GM12801 (cell line): Measurements from ENCODE around the gene CDK1.

Source experiments
- TF ChIP-seq, protein P1 (sequence below): IDR thresholded peaks from one replicate; pipeline ENCODE4 v1.5.1; 2011; ENCODE audit warnings: control low read depth; ENCODE audit not compliant: insufficient read length; ENCODE audit errors: extremely low read depth

CDK1 gene

DNA sequence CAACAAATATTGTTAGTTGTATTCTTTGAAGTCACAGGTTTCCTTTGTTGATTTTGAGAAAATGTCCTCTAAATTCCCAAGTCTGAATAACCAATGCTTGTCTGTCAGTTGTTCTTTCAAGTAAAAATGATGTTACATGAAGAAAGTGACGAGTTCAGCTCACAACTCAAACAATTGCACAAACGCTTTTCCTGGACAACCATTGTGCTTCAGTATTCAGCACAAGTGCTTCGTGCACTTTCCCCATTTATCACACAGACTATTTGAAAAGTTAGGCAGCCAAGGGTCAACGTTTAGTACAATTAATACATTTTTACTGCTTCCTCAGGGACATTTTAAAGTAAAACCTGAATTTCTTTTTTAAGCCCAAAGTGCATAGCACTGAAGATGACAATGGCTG lies 44.5 kb downstream of the CDK1 start:
- TF ChIP-seq, protein P1, sequence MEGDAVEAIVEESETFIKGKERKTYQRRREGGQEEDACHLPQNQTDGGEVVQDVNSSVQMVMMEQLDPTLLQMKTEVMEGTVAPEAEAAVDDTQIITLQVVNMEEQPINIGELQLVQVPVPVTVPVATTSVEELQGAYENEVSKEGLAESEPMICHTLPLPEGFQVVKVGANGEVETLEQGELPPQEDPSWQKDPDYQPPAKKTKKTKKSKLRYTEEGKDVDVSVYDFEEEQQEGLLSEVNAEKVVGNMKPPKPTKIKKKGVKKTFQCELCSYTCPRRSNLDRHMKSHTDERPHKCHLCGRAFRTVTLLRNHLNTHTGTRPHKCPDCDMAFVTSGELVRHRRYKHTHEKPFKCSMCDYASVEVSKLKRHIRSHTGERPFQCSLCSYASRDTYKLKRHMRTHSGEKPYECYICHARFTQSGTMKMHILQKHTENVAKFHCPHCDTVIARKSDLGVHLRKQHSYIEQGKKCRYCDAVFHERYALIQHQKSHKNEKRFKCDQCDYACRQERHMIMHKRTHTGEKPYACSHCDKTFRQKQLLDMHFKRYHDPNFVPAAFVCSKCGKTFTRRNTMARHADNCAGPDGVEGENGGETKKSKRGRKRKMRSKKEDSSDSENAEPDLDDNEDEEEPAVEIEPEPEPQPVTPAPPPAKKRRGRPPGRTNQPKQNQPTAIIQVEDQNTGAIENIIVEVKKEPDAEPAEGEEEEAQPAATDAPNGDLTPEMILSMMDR: no peak

DNA sequence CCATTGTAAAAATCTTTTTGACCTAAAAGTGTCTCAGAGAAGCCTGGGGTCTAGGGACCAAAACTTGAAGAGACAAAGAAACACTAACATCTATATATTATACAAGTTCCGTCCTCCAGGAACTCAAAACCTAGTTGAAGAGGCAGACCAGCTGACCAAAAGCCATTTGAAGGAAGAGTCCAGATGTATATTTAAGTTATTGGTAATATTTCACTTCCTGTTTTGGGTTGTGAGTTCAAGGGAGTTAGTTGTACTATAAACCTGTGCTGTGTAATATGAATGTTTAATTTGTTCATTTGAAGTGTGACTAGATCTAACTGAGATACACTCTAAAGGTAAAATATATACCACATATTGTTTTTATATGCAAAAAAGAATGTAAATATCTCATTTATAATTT lies 45.0 kb downstream of the CDK1 start:
- TF ChIP-seq, protein P1: no peak

DNA sequence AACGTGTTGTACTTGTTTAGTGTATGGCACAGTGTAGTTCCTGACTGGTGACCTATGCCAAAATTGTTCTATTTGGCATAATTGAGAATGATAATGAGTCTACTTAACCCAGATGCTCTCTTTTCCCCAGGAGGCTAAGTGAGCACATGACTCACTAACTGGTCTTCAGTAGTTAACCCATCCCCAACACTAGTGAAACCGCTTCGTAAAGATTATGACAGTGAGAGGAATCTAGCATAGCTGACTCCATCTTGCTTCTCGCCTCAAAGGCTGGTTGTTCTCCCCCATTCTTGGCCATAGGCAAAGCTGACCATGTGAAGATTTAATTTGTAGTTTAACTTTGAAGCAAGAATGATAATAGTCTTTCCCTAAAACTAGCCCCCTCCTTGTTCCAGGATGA lies 47.2 kb downstream of the CDK1 start:
- TF ChIP-seq, protein P1: no peak

DNA sequence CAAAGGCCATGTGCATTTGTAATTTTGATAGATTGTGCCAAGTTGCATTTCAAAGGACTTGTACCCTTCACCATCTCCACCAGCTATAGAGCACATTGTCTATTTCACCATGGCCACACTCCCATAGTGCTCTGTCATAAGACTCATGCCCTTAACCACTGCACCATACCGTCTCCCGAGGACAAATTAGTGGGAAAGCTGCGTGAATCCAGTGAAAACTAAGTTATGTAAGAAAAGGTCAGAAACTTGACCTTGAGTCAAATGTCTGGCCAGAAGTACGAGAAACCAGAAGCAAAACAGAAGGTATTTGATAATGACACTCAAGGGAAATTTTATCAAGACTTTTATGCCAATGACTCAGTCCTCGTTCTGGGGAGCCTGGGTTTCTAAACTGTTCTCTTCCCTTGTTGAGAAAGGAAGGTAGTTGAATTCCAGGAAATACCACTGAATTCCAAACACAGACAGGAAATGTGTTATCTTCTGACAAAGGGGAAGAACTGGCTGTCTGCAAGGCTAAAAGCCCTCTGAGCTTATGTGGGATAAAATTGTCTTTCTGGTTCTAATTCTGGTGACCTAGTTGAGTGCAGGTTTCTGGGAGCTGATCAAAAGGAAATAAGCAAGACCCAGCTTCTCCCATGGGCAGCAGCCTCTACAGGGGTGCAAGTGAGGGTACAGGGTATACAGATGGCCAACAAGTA lies 49.7 kb downstream of the CDK1 start:
- TF ChIP-seq, protein P1: no peak

DNA sequence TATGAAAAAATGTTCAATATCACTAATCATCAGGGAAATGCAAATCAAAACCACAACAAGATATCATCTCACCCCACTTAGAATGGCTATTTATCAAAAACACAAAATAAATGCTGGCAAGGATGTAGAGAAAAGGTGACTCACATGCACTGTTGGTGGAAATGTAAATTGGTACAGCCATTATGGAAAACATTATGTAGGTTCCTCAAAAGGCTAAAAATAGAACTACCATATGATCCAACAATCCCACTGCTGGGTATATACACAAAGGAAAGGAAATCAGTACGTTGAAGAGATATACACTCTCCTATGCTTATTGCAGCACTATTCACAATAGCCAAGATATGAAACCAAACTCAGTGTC lies 50.2 kb downstream of the CDK1 start:
- TF ChIP-seq, protein P1: no peak

DNA sequence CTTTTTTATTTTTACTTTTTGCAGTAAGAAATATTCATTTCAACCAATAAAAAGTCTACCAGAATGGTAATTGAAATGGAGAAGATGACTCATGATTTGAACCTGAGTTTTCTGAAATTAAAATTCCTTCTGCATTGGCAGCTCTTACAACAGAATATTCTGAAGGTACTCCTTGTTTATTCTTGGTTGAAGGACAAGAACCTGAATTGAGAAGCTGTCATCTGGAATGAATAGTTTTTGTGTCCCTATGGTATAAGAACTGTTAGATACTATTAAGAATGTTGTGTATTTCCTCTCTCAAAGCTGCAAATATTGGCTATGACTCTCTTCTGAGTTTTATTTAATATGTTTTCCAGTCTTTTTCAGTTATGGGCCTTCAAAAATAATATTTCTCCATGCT lies 56.1 kb downstream of the CDK1 start:
- TF ChIP-seq, protein P1: no peak

DNA sequence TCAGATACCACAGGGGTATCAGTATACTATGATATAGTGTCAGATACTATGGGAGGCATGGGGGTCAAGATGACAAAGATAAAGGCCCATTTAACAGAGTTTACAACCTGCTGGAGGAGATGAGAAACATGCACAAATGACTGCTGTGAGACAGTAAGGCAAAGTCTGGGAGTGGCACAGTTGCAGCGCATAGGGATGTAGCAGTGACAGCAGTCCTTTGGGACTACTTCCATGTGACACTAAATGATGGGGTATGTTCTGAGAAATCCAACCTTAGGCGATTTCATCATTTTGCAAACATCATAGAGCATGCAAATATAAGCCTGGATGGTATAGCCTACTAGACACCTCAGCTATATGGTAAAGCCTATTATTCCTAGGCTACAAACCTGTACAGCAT lies 56.8 kb downstream of the CDK1 start:
- TF ChIP-seq, protein P1: no peak
